CD4-positive, alpha-beta memory T cell (primary cell): ENCODE data around the gene GRHL1. TPM values are rescaled to one million over a fixed set of nuclear protein-coding genes. Genes with fewer than 3 reads are reported as not detected.

ENCODE experiments used
- polyA plus RNA-seq, 2 donors: library from polyadenylated mRNA; unstranded; fragments of 300-500 nt; fragmentation: Illumina TruSeq; gene quantifications; one replicate each; pipeline ENCODE4 v1.2.3, GENCODE V29; 2021
- total RNA-seq, 2 experiments: library from RNA; stranded (reverse); gene quantifications; one replicate each; pipeline ENCODE4 v1.2.3, GENCODE V29; 2021

GRHL1 gene
- total and polyA plus RNA-seq, 4 experiments from 2014 or later = 0.14 to 0.49 (median 0.33) TPM

Other genes starting within 250 kb of the GRHL1 start
- 10 to 100 TPM; 23.5 to 23.9 TPM for gene TAF1B, start 108.2 kb upstream of the GRHL1 start, total RNA-seq
- gene TAF1B, start 108.2 kb upstream of the GRHL1 start, polyA plus RNA-seq = 10 to 100 TPM in 1 of 2 donors, 1 to 10 TPM in 1; 4.1 to 12.2 TPM
- 1 to 10 TPM; 7.0 TPM for gene KLF11, start 91.9 kb downstream of the GRHL1 start, total RNA-seq
- gene KLF11, start 91.9 kb downstream of the GRHL1 start, polyA plus RNA-seq = 1 to 10 TPM; 8.8 to 9.8 TPM
- gene CYS1, start 128.7 kb downstream of the GRHL1 start, total RNA-seq = not detected
- not detected for gene CYS1, start 128.7 kb downstream of the GRHL1 start, polyA plus RNA-seq
- gene RRM2, start 171.0 kb downstream of the GRHL1 start, total RNA-seq = under 1 TPM in 1 of 2 experiments, not detected in 1; 0.42 TPM
- gene RRM2, start 171.0 kb downstream of the GRHL1 start, polyA plus RNA-seq = under 1 TPM; 0.48 to 0.77 TPM